ENCODE results near the gene PPP1R26.

- TF ChIP-seq CTCF (conservative IDR thresholded peaks at IDR 0.05) (no peak; the same call in 1 of the 2 replicates), ZFX (IDR thresholded peaks at IDR 0.05) (no peak)
Observed at GRCh38 chr9:135440620-135441019, 39.0 kb upstream of the PPP1R26 start.

All from C4-2B (cell line).